ENCODE results near the gene TFIP11.
"Not testable (repeated sequence)": the region's sequence is repeated elsewhere in the genome, so short reads cannot be mapped to it uniquely, and the experiment has no call there.

Gene TFIP11

GRCh38 chr22:26541167-26541819 lies 29.0 kb upstream of the TFIP11 start:
- DNase-seq (ENCODE audit: low read depth in 2 of 2): no peak

- no peak for DNase-seq (ENCODE audit: low read depth in 2 of 2)
Measured at GRCh38 chr22:26540119-26540518, 27.8 kb upstream of the TFIP11 start.

GRCh38 chr22:26536762-26537134 lies 24.5 kb upstream of the TFIP11 start:
- no peak for DNase-seq (ENCODE audit: low read depth in 2 of 2)

GRCh38 chr22:26536056-26536761 lies 23.9 kb upstream of the TFIP11 start:
- DNase-seq (ENCODE audit: low read depth in 2 of 2): no peak

- no peak for DNase-seq (ENCODE audit: low read depth in 2 of 2)
Measured at GRCh38 chr22:26535603-26535908, 23.3 kb upstream of the TFIP11 start.

GRCh38 chr22:26534874-26535602 lies 22.8 kb upstream of the TFIP11 start:
- no peak for DNase-seq (ENCODE audit: low read depth in 2 of 2)

GRCh38 chr22:26534171-26534855 lies 22.0 kb upstream of the TFIP11 start:
- no peak for DNase-seq (ENCODE audit: low read depth in 2 of 2)

- no peak for DNase-seq (ENCODE audit: low read depth in 2 of 2)
Measured at GRCh38 chr22:26529345-26529744, 17.1 kb upstream of the TFIP11 start.

GRCh38 chr22:26528518-26528917 lies 16.2 kb upstream of the TFIP11 start:
- DNase-seq (ENCODE audit: low read depth in 2 of 2): not testable (repeated sequence)

- no peak for DNase-seq (ENCODE audit: low read depth in 2 of 2)
Measured at GRCh38 chr22:26527574-26528465, 15.5 kb upstream of the TFIP11 start.

- no peak for DNase-seq (ENCODE audit: low read depth in 2 of 2)
Measured at GRCh38 chr22:26527167-26527566, 14.9 kb upstream of the TFIP11 start.

GRCh38 chr22:26525946-26526564 lies 13.8 kb upstream of the TFIP11 start:
- DNase-seq (ENCODE audit: low read depth in 2 of 2): no peak

- no peak for DNase-seq (ENCODE audit: low read depth in 2 of 2)
Measured at GRCh38 chr22:26524870-26525269, 12.6 kb upstream of the TFIP11 start.

GRCh38 chr22:26522592-26522991 lies 10.3 kb upstream of the TFIP11 start:
- no peak for DNase-seq (ENCODE audit: low read depth in 2 of 2)

GRCh38 chr22:26522012-26522411 lies 9.7 kb upstream of the TFIP11 start:
- no peak for DNase-seq (ENCODE audit: low read depth in 2 of 2)

GRCh38 chr22:26517429-26517828 lies 5.2 kb upstream of the TFIP11 start:
- no peak for DNase-seq (ENCODE audit: low read depth in 2 of 2)

- DNase-seq (ENCODE audit: low read depth in 2 of 2): no peak
Measured at GRCh38 chr22:26516503-26516902, 4.2 kb upstream of the TFIP11 start.

- no peak for DNase-seq (ENCODE audit: low read depth in 2 of 2)
Measured at GRCh38 chr22:26515931-26516330, 3.7 kb upstream of the TFIP11 start.

GRCh38 chr22:26514419-26515161 lies 2.3 kb upstream of the TFIP11 start:
- DNase-seq (ENCODE audit: low read depth in 2 of 2): no peak

- no peak for DNase-seq (ENCODE audit: low read depth in 2 of 2)
Measured at GRCh38 chr22:26513838-26514237, 1.6 kb upstream of the TFIP11 start.
